GM21367 (cell line): ENCODE results near the gene KSR1.
A peak's percentile ranks its signal among the peaks of the same experiment; 100 is the strongest.
"Not testable (repeated sequence)": the region's sequence is repeated elsewhere in the genome, so short reads cannot be mapped to it uniquely, and the experiment has no call there.

Source experiments
- ATAC-seq: cut with Tn5 transposase; IDR thresholded peaks from one replicate; pipeline ENCODE4 v1.9.1; 2021; ENCODE audit not compliant: unreplicated experiment

The KSR1 gene

DNA sequence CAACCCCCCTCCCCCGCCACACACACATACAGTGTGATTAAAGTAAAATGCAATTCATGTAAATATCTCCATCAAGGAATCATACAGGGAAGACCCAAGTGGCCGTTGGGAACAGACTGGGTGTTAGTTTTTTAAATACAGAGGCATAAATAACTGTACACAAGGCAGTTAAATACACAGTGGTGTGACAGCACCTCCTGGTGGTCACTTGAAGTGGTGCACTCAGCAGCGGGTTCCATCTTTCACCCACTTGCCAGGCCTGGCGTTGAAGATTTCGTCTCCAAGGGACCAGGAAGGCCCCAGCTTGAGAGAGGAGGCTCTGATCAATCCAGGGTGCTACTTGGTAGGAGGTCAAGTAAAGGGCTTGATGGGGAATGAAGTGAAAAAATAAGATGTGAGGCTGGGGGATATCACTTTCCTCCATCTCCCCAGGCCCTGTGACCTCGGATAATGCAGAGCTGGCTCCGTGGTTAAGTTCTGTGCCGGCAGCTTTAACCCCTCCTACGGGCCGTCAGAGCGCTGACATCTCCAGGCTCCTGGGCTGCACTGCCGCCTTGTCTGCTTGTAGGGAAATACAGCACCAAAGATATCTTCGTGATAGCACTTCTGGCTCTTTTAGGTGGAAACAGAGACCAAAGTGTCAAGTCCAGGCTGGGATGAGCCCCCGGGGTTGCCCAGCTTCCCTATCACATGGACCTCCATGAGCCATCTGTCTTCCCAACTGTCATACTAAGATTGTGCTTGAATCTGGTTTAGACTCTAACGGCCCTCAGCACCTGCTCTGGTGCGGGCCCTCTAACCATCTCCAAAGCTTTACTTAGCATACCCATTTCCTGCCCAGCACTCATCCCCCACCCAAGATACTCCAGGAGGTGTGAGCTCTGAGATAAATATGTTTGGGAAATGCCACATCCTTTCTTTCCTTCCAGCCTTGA lies 195.4 kb downstream of the KSR1 start:
- ATAC-seq: no peak

DNA sequence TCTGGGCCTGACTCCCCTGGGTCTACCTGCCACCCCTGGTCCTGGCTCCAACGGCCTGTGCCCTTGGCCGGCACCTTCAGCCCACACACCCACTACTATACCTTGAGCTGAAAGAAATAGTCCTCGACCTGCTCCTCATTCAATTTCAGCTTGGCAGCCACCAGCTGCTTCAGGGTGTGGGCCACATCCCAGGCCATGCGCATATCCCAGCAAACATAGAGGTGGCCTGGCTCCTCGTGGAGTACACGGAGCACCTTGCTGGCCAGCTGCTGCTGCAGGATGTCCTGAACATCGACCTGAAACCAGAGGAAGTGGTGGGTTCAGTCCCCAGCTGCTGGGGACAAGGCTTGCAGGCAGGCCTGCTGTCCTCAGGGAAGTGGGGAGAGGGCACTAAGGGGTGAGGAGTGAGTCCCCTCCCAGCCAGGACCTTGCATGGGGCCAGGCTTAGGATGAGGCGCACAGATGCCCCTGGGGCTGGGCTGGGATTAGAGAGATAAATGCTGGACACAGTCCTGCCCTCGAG lies 197.3 kb downstream of the KSR1 start:
- not testable (repeated sequence) for ATAC-seq

DNA sequence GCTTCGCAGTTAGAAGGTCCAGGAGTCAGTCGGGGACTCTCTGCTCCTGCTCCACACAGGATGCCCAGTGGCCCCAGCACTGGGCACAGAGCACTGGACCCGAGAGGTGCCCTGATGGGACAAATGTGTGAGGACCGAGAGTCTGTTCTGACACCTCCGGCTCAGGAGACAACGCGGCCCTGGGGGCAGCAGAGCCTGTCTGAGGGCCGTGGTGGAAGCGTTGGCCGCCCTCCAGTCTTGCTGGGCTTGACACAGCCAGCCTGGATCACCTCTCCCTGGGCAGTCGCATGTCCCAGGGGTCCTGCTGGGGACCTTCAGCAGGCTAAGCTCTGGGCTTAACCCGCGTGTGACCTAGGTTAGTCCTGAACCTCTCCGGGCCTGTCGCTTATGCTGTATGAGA lies 197.9 kb downstream of the KSR1 start:
- peak; percentile 15 for ATAC-seq

DNA sequence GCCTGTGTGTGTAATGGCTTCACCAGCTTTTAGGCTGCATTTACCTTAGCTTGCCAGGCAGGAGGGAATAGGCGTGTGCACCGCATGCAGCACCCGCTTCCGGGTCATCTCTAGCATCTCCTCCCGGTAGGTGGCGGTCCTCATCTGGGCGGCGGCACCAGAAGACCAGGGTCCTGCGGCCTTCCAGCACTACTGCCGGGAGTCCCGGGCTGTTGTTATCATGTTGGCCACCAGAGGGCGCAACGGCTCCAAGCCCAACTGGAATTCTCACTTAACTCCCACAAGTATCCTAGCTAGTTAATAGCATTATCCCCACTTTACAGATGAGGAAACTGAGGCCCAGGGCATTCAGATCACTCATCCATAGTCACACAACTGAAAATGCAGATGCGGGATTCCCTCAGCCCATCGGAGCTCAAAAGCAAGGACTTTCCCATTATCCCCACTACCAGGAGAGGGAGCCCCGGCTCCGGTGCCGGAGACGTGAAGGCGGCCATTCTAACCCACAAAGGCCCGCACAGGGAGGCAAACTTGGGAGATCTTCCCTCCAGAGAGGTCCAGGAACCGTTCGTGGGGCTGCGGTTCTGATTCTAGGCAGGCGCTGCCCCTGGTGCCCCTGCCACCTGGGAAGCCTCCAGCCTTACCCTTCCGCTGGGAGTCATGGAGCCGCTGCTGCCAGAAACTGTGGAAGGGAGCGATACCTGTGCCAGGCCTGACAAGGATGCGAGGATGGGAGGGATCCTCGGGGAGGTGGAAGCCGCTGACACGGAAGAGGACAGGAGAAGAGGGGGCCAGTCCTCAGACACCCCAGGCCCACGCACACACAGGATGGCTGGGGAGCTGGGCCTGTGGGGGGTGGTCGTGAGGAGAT lies 198.6 kb downstream of the KSR1 start:
- ATAC-seq: peak; percentile 70

DNA sequence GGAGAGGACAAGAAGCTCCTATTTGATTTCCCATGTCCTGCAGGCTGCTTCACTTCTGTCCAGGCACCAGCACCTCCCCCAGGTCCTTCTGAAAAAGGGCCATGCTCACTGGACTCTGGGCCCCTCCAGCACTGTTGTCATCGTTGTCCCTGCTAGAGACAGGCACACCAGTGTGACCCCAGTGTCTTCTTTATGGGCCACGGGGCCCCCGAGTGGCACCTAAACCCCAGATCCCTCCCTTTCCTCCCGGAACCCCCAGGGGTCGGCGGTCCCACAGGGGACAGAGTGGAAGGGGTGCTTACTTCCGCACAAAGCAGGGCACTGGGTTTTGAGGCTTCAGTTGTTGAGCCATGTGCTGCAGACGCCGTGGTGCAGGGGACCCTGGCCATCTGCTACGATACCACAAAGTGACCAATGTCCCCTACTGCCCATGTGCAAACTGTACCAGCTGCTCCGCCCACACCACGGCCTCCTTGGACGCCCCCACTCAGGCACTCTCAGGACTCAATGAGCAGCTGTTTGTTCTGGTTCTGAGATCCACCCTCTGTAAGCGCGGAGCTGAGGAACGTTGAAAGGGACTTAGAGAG lies 199.4 kb downstream of the KSR1 start:
- ATAC-seq: not testable (repeated sequence)

DNA sequence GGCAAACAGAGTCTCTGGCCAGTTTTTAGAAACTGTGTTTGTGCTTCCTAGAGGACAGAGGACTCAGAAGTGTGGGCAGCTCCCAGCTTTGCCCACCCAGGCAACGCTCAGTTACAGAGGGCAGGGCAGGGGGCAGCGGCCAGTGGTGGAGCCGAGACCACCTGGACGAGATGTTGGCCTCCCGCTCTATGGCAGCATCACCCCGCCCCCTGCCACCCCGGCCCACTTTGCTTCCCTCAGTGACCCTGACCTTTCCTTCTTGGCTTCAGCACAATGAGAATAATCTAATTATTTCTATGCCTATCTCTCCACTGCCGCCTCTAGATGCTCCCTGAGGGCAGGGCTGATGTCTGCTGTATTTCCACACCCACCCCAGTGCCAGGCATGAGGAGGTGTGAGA lies 200.4 kb downstream of the KSR1 start:
- not testable (repeated sequence) for ATAC-seq

DNA sequence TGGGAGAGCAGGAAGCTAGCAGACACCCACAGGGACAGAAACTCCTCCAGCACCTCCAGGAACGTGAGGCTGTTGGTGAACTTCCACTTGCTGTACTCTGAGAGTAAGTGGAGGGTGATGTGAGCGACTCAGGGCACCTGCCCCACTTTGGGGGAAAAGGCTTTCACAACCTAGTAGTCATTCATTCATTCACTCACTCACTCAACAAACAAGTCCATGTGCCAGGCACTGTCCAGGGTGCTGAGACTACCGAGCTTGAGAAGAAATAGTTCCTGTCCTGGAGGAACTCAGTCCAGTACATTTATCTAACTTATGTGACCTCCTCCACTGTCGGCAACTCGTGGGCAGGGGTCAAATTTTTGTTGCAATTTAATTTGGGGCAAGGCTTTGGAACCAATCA lies 201.4 kb downstream of the KSR1 start:
- no peak for ATAC-seq

DNA sequence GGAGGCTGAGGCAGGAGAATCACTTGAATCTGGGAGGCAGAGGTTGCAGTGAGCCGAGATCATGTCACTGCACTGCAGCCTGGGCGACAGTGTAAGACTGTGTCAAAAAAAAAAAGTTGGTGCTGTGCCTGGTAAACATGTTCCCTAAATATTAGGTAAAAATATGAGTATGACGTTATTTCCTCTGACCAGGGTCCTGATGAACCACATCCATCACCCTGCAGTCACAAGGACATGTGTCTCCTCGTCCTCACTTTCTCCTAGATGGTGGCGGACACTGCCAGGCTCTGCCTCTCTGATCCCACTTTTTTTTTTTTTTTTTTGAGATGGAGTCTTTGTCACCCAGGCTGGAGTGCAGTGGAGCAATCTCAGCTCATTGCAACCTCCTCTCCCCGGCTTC lies 203.4 kb downstream of the KSR1 start:
- ATAC-seq: no peak

DNA sequence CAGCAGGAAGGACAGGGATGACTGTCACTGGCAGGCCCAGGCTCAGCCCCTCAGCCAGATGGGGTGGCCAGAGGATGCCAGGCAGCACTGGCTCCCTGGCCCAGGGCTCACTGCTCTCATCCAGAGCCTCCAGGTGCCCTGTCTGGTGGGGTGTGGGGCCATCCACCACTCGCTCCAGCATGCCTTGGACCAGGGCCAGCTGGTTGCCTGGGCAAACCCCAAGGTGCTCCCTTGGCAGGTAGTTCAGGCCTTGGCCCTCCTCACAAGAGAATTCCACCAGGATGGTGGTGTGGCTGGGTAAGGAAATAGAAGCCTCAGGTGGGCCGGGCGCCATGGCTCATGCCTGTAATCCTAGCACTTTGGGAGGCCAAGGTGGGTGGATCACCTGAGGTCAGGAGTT lies 204.2 kb downstream of the KSR1 start:
- ATAC-seq: no peak

DNA sequence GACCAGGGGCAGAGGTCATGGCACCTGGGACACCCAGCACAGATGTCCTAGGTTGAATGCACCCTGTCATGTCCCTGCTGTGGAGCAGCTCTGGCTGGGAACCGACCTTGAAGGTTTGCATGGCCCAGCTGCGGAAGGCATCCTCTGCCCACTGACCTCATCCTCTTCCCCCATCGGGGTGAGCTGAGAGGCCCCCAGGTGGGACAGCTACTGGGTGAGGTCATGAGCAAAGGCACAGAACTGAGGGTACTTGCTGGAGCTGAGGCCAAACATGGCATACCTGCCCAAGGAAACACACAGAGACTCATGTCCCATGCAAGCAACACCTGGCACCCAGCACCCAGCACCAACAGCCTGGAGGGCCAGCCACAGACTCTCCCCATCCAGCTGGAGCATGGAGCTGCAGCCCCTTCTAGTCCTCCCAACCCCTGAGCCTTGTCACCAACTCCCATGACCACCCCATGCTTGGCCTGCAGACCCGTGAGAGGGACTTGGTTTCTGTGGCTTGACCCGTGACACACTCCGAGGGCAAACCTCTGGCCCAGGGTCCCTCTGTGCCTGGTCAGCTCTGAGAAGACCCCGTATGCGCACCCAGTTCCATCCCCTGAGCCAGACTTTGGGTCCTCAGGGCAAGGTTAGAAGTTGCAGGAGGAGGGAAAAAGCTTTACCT lies 207.8 kb downstream of the KSR1 start:
- ATAC-seq: no peak

DNA sequence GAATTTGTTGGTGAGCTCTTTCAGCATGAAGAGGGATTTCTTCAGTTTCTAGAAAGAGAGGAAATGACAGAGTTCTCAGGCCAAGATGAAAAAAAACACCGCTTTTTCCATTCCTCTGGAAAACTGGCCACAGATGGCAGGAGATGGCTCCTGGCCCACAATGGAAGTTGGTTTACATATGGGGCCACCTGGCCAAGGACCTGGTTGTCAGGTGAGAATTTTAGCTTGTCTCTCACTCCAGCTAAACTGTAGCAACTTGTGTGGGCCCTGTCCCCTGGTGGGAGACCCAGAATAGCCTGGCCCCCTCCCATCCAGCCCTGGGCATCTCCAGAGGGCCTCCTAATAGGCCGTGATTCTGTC lies 208.3 kb downstream of the KSR1 start:
- ATAC-seq: no peak

DNA sequence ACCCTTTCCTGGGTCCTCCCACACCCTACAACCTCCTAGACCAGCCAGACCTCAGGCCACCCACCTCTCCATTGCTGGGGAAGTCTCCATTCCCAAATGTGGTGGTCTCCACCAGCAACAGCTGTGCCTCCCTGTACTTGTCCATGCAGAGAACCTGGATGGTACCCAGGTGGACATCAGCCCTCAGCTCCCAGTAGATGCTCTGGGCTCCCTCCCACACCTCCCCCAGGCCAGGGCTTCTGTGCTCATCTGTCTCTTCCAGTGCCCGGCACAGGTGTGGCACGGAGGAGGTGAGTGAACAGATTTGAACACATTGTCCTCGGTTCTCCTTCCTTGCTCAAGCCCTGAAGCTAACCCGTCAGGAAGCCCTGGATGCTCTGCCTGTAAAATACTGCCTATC lies 209.3 kb downstream of the KSR1 start:
- no peak for ATAC-seq

DNA sequence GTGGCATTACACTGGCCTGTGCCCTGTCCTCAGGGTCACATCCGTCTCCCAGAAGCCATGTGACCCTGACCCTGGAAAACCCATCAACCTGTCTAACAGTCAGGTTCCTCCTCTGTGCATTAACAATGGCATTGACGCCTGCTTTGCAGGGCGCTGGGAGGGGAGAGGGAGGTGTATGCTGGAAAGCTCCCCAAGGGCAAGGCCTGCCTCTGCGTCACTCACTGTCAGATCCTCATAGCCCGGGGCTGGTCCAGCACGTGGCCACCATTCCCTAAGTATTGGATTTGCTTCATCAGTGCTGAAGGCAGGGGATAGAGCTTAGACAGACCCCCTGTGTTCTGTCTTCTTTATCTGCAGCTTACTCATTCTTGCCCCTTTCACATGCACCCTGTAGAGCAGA lies 210.0 kb downstream of the KSR1 start:
- not testable (repeated sequence) for ATAC-seq

DNA sequence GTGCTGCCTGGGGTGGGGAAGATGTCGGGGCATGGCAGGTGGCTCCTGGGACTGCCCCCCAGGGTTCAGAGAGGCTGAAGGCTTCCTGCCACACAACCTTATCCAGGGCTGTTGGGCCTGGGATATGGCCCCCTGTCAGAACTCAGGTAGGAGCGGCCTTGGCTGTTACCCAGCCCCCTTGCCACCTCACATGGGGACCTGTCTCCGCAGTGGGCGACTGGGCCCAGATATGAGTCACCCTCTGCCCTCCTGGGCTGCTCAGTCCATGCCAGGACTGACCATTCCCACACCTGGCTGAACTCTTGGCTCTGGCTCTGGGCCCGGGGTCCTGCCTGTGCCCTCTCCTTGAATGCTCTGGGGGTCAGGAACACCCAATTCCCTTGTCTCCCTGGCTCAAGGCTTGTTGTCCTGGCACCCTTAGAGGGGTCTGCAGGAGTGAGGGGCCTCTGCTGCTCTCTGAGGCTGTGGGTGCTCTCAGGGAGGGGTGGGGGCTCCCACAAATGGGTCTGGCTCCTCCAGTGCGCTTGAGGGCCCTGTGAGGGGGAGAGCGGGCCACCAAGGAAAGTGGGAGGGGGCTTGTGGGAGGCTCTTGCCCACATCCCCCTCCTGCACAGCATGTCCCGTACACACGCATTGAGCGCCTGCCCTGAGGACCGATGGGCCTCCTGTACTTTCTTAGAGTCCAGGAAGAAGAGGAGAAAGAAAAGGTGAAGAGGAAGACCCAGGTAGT lies 210.7 kb downstream of the KSR1 start:
- ATAC-seq: no peak

DNA sequence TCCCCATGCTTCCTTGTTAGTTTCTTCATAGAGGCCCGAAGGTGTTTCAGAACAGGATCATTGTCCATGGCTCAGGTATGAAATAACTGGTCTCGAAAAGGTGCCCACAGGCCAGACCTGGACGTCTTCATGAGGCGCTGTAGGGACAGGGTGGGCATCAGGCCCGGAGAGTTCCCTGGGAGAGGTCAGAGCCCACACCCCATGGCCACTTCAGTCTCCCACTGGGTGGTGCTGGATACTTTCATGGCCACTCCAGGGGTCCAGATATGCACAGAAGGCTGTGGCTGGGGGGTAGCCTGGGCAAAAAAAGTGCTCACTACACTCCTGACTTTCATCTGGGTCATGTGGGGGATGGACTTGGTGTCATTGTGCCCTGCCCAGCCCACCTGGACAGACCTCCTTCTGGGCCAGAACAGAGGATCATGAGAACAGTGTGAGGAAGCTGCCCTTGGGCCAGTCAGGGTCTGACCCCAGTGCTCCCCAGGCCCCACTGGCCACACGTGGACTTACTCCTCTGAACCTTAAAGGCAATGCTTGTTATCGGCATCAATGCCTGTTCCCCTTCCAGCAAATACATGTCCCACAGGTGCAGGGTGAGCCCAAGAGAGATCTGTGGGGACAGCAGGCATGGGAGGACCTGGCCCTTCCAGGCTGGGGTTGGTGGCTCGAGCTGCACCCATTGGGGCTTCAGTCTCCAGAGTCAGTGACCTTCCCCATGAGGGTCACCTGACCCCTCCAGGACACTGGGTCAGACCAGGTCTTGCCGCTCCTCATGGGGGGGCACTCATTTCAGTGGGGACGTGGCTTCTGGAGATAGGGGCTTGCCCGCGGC lies 211.6 kb downstream of the KSR1 start:
- no peak for ATAC-seq

DNA sequence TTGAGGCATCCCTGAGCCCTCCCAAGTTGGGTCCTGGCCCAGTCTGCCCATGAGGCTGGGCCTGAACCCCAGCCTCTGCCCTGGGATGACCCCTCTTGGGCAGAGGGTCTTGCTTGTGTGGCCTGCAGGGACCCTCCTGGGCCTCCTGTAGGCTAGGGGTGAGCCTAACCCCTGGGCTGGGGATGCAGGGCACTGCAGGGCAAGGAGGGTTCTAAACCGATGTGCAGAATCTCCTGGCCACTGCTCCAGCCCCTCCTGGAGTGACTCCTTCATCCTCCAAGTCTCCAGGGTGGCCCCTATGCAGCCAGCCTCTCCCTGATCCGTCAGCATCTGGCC lies 212.2 kb downstream of the KSR1 start:
- ATAC-seq: no peak

DNA sequence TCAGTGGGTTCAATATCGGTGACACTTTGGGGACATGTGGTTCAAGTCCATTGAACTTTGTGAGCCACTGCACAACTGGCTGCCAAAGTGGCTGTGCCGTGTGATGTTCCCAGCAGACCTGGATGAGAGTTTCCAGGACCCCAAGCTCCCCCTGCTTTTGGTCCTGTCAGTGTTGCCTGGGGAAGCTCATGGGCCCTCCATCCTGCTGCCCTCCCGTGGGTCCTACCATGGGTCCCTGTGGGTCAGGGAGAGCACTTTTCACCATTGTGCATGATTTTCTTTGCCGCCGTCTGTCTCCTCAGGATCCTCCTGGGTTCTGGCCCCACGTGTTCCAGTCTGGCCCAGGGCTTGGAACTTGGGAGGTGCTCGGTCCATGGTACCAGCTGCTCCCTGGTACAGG lies 212.9 kb downstream of the KSR1 start:
- no peak for ATAC-seq

DNA sequence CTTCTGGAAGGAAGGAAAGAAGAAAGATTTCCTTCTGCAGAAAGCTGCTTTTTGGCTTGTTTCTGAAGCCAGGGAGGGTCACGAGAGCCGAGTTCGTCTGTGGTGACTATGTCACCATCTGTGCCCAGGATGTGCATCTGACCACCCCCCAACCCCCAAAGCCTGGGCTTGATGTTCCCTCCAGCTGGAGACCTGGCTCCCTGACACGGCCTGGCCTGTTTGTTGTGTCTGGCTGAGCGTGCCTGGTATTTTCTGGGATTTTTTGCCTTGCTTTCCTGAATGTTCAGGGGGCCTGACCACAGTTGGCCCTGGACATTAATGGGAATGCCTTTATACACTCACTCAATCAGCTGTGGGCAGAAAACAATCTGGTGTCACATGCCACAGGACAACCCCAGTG lies 213.6 kb downstream of the KSR1 start:
- no peak for ATAC-seq

DNA sequence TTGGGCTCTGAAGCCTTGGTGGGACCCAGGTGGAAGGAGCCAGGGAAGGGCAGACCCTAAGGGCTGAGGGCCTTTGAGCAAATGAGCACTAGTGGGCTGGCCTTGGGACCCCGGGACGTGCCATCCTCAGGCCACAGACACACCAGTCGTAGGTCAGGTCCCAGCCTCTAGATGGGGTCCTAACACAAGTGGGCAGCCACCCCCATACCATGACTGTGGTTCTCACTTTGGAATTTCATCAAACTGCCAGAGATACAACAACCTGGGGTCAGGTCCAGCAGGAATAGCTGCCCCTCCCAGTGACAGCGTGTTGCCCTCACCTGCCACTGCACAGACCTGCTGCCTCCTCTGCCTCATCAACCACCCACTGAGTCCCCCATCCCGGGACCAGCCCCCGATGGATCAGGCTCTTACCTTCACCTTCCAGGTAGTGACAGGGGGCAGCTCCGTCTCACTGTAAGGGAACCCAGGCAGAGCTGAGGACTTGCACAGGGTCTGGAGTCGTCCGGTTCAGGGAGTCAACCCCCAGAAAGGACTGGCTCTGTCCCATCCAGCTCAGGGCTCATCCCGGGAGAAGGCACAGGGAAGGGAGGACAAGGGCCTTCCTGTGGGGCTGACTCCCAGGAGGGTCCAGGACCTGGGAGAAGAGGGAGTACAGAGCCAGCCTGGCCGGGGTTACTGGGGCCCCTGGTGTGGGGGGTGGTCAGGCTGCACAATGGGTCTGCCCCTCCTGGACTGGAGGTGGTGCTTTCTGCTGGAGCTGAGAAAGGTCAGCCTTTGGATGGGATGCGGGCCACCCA lies 214.7 kb downstream of the KSR1 start:
- no peak for ATAC-seq
